H9 (cell line): ENCODE results near the gene ANKRD23. TPM values are rescaled to one million over a fixed set of nuclear protein-coding genes. Genes with fewer than 3 reads are reported as not detected.

Source experiments
- DNase-seq: peaks from one replicate; pipeline ENCODE4 v3.0.0-alpha.2; 2017
- H2AFZ ChIP-seq: one replicate; pipeline ENCODE4 v1.6.1; 2013; ENCODE audit warnings: mild to moderate bottlenecking, low read length, control low read depth, moderate library complexity
- H2AK5ac ChIP-seq: 2 replicates; pipeline ENCODE4 v1.6.1; 2013; ENCODE audit warnings: low read length, control low read depth, mixed read lengths; ENCODE audit not compliant: insufficient read length
- H2BK120ac ChIP-seq: one replicate; pipeline ENCODE4 v1.6.1; 2013; ENCODE audit warnings: low read depth, mild to moderate bottlenecking, low read length, control low read depth, inconsistent platforms; ENCODE audit not compliant: poor library complexity, severe bottlenecking
- H2BK12ac ChIP-seq: 2 replicates; pipeline ENCODE4 v1.6.1; 2013; ENCODE audit warnings: low read length, control low read depth, mixed read lengths, low read depth; ENCODE audit not compliant: insufficient read length
- H2BK15ac ChIP-seq: 2 replicates; pipeline ENCODE4 v1.6.1; 2013; ENCODE audit warnings: low read depth, low read length, control low read depth
- H2BK20ac ChIP-seq: one replicate; pipeline ENCODE4 v1.6.1; 2013; ENCODE audit warnings: low read depth, mild to moderate bottlenecking, low read length, control low read depth, inconsistent platforms; ENCODE audit not compliant: poor library complexity, severe bottlenecking
- H2BK5ac ChIP-seq: 2 replicates; pipeline ENCODE4 v1.6.1; 2013; ENCODE audit warnings: low read length, control low read depth, mixed read lengths; ENCODE audit not compliant: insufficient read length
- H3K14ac ChIP-seq: 2 replicates; pipeline ENCODE4 v1.6.1; 2013; ENCODE audit warnings: low read length, control low read depth; ENCODE audit not compliant: insufficient read depth
- H3K18ac ChIP-seq: 2 replicates; pipeline ENCODE4 v1.6.1; 2013; ENCODE audit warnings: low read depth, mild to moderate bottlenecking, mixed read lengths, low read length, control low read depth; ENCODE audit not compliant: insufficient read length
- H3K23ac ChIP-seq: 2 replicates; pipeline ENCODE4 v1.6.1; 2013; ENCODE audit warnings: low read length, control low read depth, mixed read lengths, low read depth; ENCODE audit not compliant: insufficient read length
- H3K23me2 ChIP-seq: 2 replicates; pipeline ENCODE4 v1.6.1; 2013; ENCODE audit warnings: low read depth, mild to moderate bottlenecking, mixed read lengths, low read length, control low read depth; ENCODE audit not compliant: insufficient read length, poor library complexity, severe bottlenecking
- H3K27ac ChIP-seq: 2 replicates; pipeline ENCODE4 v1.5.1; 2013; ENCODE audit warnings: low read length, control low read depth, mixed read lengths, low read depth; ENCODE audit not compliant: insufficient read length
- H3K27me3 ChIP-seq: 2 replicates; pipeline ENCODE4 v1.6.1; 2013; ENCODE audit warnings: low read length, control low read depth, inconsistent platforms; ENCODE audit not compliant: insufficient read depth
- H3K4ac ChIP-seq: 2 replicates; pipeline ENCODE4 v1.6.1; 2013; ENCODE audit warnings: low read depth, mild to moderate bottlenecking, control low read depth, inconsistent platforms, low read length, moderate library complexity
- H3K4me1 ChIP-seq: 2 replicates; pipeline ENCODE4 v1.6.1; 2013; ENCODE audit warnings: low read length, control low read depth, inconsistent platforms; ENCODE audit not compliant: insufficient read depth
- H3K4me2 ChIP-seq: 2 replicates; pipeline ENCODE4 v1.6.1; 2013; ENCODE audit warnings: low read length, control low read depth, mixed read lengths; ENCODE audit not compliant: insufficient read length, insufficient read depth
- H3K56ac ChIP-seq: 2 replicates; pipeline ENCODE4 v1.6.1; 2013; ENCODE audit warnings: low read depth, mild to moderate bottlenecking, mixed read lengths, low read length, control low read depth; ENCODE audit not compliant: insufficient read length
- H3K79me1 ChIP-seq: 2 replicates; pipeline ENCODE4 v1.6.1; 2013; ENCODE audit warnings: low read depth, mild to moderate bottlenecking, moderate library complexity, low read length, control low read depth, inconsistent platforms; ENCODE audit not compliant: insufficient read depth, poor library complexity, severe bottlenecking
- H3K79me2 ChIP-seq: 2 replicates; pipeline ENCODE4 v1.6.1; 2013; ENCODE audit warnings: low read length, control low read depth, inconsistent platforms; ENCODE audit not compliant: insufficient read depth
- H3K9ac ChIP-seq: 2 replicates; pipeline ENCODE4 v1.6.1; 2013; ENCODE audit warnings: low read length, control low read depth, mixed read lengths; ENCODE audit not compliant: insufficient read length; ENCODE audit errors: extremely low read depth
- H3K9me3 ChIP-seq: one replicate; pipeline ENCODE4 v1.6.1; 2013; ENCODE audit warnings: low read depth, low read length, inconsistent platforms; ENCODE audit not compliant: control insufficient read depth
- H3T11ph ChIP-seq: one replicate; pipeline ENCODE4 v1.6.1; 2013; ENCODE audit warnings: mild to moderate bottlenecking, low read length, control low read depth, inconsistent platforms
- H4K20me1 ChIP-seq: one replicate; pipeline ENCODE4 v1.6.1; 2013; ENCODE audit not compliant: control insufficient read depth, insufficient read length, insufficient read depth
- H4K5ac ChIP-seq: 2 replicates; pipeline ENCODE4 v1.6.1; 2013; ENCODE audit warnings: low read depth, mild to moderate bottlenecking, mixed read lengths, low read length, control low read depth; ENCODE audit not compliant: insufficient read length
- H4K8ac ChIP-seq: replicated peaks from 2 replicates; pipeline ENCODE4 v1.6.1; 2013; ENCODE audit warnings: low read length, control low read depth, mixed read lengths, low read depth; ENCODE audit not compliant: insufficient read length
- H4K91ac ChIP-seq: 2 replicates; pipeline ENCODE4 v1.6.1; 2013; ENCODE audit warnings: low read depth, mild to moderate bottlenecking, moderate library complexity, mixed read lengths, low read length, control low read depth; ENCODE audit not compliant: insufficient read length
- H3K27ac Mint-ChIP-seq, 3 experiments: 2 replicates in 2 of 3; 3 replicates in 1 of 3; pipeline ENCODE4 v1.8.0; 2020 to 2021; ENCODE audit warnings: mixed read lengths in 3 of 3, mild to moderate bottlenecking in 1 of 3, moderate library complexity in 1 of 3
- H3K27me3 Mint-ChIP-seq: 2 replicates; pipeline ENCODE4 v1.8.0; 2021; ENCODE audit warnings: low read depth, mild to moderate bottlenecking, moderate library complexity, mixed read lengths
- H3K36me3 Mint-ChIP-seq, 3 experiments: 2 replicates in 2 of 3; 3 replicates in 1 of 3; pipeline ENCODE4 v1.8.0; 2020 to 2021; ENCODE audit warnings: low read depth in 3 of 3, mixed read lengths in 3 of 3; ENCODE audit not compliant: insufficient read depth in 1 of 3
- H3K4me1 Mint-ChIP-seq, 2 experiments: 2 replicates each; pipeline ENCODE4 v1.8.0; 2020; ENCODE audit warnings: mixed read lengths in 2 of 2
- H3K4me3 Mint-ChIP-seq, 2 experiments: 2 replicates in 1 of 2; 3 replicates in 1 of 2; pipeline ENCODE4 v1.8.0; 2020 to 2021; ENCODE audit warnings: mild to moderate bottlenecking in 2 of 2, mixed read lengths in 2 of 2, moderate library complexity in 1 of 2
- H3K9me3 Mint-ChIP-seq, 2 experiments: 2 replicates in 1 of 2; 3 replicates in 1 of 2; pipeline ENCODE4 v1.8.0; 2020; ENCODE audit warnings: mild to moderate bottlenecking in 2 of 2, mixed read lengths in 2 of 2, moderate library complexity in 1 of 2
- CTCF ChIP-seq: fragments of 200-600 bp; sonication (generic); conservative IDR thresholded peaks from 3 replicates; pipeline ENCODE4 v1.8.0; 2021; ENCODE audit warnings: antibody characterized with exemption, mild to moderate bottlenecking
- WGBS: extraction: QIAGEN DNeasy Blood & Tissue Kit; methylation state at CpG from one replicate; pipeline ENCODE4 v1.1.7; 2013; ENCODE audit warnings: missing lambda C conversion rate, low lambda C conversion rate, mixed read lengths; ENCODE audit not compliant: insufficient read length; ENCODE audit errors: extremely low coverage; 5-methylcytosine and 5-hydroxymethylcytosine counted together
- total RNA-seq: library from RNA; stranded (reverse); gene quantifications from 2 replicates; pipeline ENCODE4 v1.2.1, GENCODE V29; 2021

ANKRD23 gene
- total RNA-seq, 1 experiment from 2014 or later: 2.4 TPM

GRCh38 chr2:96839875-96840850 lies 3.7 kb downstream of the ANKRD23 start:
- DNase-seq: no peak
- H3K4me2 ChIP-seq: no peak overlapping the region
- no peaks in the 10 kb centered on the region for H3K9me3 Mint-ChIP-seq

More at GRCh38 chr2:96839875-96840850, 3.7 kb downstream of the ANKRD23 start:
- Histone ChIP-seq H3K14ac (no peak overlapping the region), H2BK12ac (no peak overlapping the region), H3K4me1 (no peaks in the 10 kb centered on the region), H2BK5ac (no peak overlapping the region), H4K20me1 (no peaks in the 10 kb centered on the region), H3K27ac (no peak overlapping the region), H3K56ac (no peak overlapping the region), H2BK120ac (no peak overlapping the region), H3K9me3 (no peaks in the 10 kb centered on the region), H3K79me2 (no peaks in the 10 kb centered on the region), H3T11ph (no peak overlapping the region), H2AFZ (no peak overlapping the region), H3K18ac (no peak overlapping the region), H4K91ac (no peak overlapping the region), H3K4ac (no peak overlapping the region), H2BK20ac (no peak overlapping the region), H4K8ac (no peak overlapping the region), H3K9ac (no peak overlapping the region), H3K79me1 (no peaks in the 10 kb centered on the region), H2BK15ac (no peak overlapping the region), H3K23me2 (no peaks in the 10 kb centered on the region), H3K27me3 (no peaks in the 10 kb centered on the region), H4K5ac (no peak overlapping the region), H3K23ac (no peak overlapping the region), H2AK5ac (no peak overlapping the region)
- Mint-ChIP-seq H3K36me3 (peaks cover 4 to 19% (median 4%) of the 10 kb centered on the region in 3 experiments; a peak in 4 of 7 replicates), H3K27me3 (no peaks in the 10 kb centered on the region; the same call in none of the 2 replicates), H3K4me3 (no peak overlapping the region; a peak in 1 of 5 replicates), H3K27ac (0 out of 7 replicates have a peak overlapping the region, but pooled peaks of 2 of the 3 experiments have one; percentile 51 to 64), H3K4me1 (peaks cover 0 to 9% of the 10 kb centered on the region in 2 experiments; a peak in 2 of 4 replicates)
- no CpG with 5 or more reads among the region's 37 CpGs for WGBS
- TF ChIP-seq CTCF: no peak
